ENCODE data around the gene DHRS12.

The DHRS12 gene

GRCh38 chr13:51724721-51725120 is 79.2 kb downstream of the DHRS12 start:
- DNase-seq = no peak

DNA sequence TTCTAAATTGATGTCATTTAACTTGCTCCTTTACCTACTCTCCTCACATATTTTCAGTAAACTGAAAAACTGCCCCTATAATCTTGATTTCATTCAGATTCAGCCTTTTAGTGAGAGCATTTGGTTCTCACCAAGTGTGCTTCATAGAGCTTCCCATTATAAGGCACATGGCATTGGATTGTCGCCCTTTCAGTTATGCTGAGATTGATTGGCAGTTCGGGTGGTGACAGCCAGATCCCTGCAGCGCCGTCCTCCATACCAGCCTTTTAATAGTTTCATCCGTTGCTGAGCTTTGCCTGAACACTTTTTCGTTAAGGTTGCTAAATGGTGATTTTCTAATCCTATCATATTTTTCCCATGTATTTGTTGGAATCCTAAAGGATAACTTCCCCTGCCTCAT is 80.4 kb downstream of the DHRS12 start:
- no peak for DNase-seq

- no peak for DNase-seq
These were observed 82.5 kb downstream of the DHRS12 start for GRCh38 chr13:51721496-51721895.

DNA sequence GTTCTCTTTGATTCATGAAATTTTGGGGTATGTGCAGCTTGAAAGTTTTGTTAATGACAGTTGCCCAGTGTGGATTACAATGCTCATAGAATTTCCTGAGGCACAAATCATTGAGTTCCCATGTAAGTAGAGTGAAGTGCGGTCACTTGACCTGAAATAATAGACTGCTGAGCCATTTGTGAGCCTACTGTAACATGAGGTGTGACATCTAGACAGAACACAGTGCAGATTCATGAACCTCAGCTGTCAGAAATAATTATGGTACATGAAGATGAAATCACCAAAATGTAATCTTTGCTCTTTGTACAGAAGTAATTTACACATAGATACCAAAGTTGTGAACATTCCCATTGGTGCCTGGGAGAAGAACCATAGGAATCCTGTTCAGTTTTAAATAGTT is 84.6 kb downstream of the DHRS12 start:
- no peak for DNase-seq
